ENCODE measurements around the gene FOXO3. TPM values are rescaled to one million over a fixed set of nuclear protein-coding genes. Genes with fewer than 3 reads are reported as not detected.

FOXO3 gene
- 10 to 100 TPM; 66.4 to 84.7 (median 78.8) TPM for total RNA-seq
- 10 to 100 TPM; 13.8 to 22.9 (median 19.7) TPM for polyA plus RNA-seq

DNA sequence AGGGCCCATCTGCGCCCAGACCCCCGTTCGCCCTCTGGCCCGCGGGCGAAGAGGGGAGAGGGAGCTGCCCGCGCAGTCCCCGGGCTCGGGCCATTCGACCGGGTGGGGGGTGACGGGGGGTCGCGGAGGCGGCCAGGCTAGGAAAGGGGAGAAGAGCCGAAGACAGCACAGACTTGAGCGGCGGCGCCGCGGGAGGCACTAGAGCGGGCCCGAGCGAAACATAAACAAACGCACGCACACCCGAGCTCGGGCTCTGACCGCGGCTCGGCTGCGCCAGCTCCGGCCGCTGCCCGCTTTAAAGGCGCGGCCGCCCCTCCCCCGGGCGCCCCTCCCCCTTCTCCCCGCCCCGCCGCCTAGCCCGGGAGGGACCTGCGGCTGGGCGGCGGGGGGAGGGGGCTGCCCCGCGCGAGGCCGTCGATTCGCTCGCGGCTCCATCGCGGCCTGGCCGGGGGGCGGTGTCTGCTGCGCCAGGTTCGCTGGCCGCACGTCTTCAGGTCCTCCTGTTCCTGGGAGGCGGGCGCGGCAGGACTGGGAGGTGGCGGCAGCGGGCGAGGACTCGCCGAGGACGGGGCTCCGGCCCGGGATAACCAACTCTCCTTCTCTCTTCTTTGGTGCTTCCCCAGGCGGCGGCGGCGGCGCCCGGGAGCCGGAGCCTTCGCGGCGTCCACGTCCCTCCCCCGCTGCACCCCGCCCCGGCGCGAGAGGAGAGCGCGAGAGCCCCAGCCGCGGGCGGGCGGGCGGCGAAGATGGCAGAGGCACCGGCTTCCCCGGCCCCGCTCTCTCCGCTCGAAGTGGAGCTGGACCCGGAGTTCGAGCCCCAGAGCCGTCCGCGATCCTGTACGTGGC is at the start of gene FOXO3:
Gene FOXO3, plus strand, starts transcription at position 455 of the 846 bp plus-strand sequence. Its CDS starts 292 bp downstream, at position 747.
- intact Hi-C loops (cut with DNase I), result loop anchor here (1.0 to 5.0 kb wide), 2 partner anchors 92 to 534 kb away; partner anchors contain the start of gene SESN1
- 1 to 3% methylated on average over 110 of the region's 110 CpGs for WGBS, 2 donors

GRCh38 chr6:108518714-108519576 is 41.8 kb upstream of the FOXO3 start:
- no peaks in the 10 kb centered on the region for H3K9me3 ChIP-seq
- no peaks in the 10 kb centered on the region for H3K4me1 ChIP-seq
- no peak overlapping the region for H3K4me3 ChIP-seq
- no peak for DNase-seq
- WGBS, 2 donors, result 76 to 85% methylated on average over 5 of the region's 5 CpGs
- no peaks in the 10 kb centered on the region for H3K27me3 ChIP-seq
- TF ChIP-seq POLR2A (IDR thresholded peaks at IDR 0.05), result no peak
- TF ChIP-seq, protein P1, sequence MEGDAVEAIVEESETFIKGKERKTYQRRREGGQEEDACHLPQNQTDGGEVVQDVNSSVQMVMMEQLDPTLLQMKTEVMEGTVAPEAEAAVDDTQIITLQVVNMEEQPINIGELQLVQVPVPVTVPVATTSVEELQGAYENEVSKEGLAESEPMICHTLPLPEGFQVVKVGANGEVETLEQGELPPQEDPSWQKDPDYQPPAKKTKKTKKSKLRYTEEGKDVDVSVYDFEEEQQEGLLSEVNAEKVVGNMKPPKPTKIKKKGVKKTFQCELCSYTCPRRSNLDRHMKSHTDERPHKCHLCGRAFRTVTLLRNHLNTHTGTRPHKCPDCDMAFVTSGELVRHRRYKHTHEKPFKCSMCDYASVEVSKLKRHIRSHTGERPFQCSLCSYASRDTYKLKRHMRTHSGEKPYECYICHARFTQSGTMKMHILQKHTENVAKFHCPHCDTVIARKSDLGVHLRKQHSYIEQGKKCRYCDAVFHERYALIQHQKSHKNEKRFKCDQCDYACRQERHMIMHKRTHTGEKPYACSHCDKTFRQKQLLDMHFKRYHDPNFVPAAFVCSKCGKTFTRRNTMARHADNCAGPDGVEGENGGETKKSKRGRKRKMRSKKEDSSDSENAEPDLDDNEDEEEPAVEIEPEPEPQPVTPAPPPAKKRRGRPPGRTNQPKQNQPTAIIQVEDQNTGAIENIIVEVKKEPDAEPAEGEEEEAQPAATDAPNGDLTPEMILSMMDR (IDR thresholded peaks at IDR 0.05), result no peak
- TF ChIP-seq EP300 (IDR thresholded peaks at IDR 0.05), result no peak
- no peak for TF ChIP-seq POLR2AphosphoS5 (IDR thresholded peaks at IDR 0.05)
- H3K27ac ChIP-seq, result no peak overlapping the region
- intact Hi-C loops (cut with DNase I), result no loop called here
- H3K36me3 ChIP-seq, result peaks cover 0 to 5% (median 0%) of the 10 kb centered on the region in 4 donors

More for the DNA sequence above, at the start of gene FOXO3:
- DNase-seq, result peak; percentile 97
- H3K4me3 ChIP-seq, result peak within 1 kb of the TSS; percentile 74 to 93 (median 82)
- H3K9me3 ChIP-seq, result no peaks in the 10 kb centered on the region
- no peaks in the 10 kb centered on the region for H3K36me3 ChIP-seq
- H3K27ac ChIP-seq, result peak within 1 kb of the TSS; percentile 96 to 100 (median 99)
- H3K27me3 ChIP-seq, result no peaks in the 10 kb centered on the region
- peaks cover 2 to 48% (median 40%) of the 10 kb centered on the region in 4 donors for H3K4me1 ChIP-seq
- TF ChIP-seq POLR2A (IDR thresholded peaks at IDR 0.05), result peak; percentile 66 to 71
- TF ChIP-seq, protein P1 (IDR thresholded peaks at IDR 0.05), result peak in 1 of 4 experiments; percentile 1
- no peak for TF ChIP-seq EP300 (IDR thresholded peaks at IDR 0.05)
- peak; percentile 89 to 98 (median 96) for TF ChIP-seq POLR2AphosphoS5 (IDR thresholded peaks at IDR 0.05)

GRCh38 chr6:108521616-108522107 is 39.1 kb upstream of the FOXO3 start:
- Histone ChIP-seq H3K36me3 (peaks cover 0 to 5% (median 0%) of the 10 kb centered on the region in 4 donors), H3K27me3 (no peaks in the 10 kb centered on the region), H3K27ac (no peak overlapping the region), H3K4me1 (no peaks in the 10 kb centered on the region), H3K9me3 (no peaks in the 10 kb centered on the region), H3K4me3 (no peak overlapping the region)
- no peak for TF ChIP-seq EP300 (IDR thresholded peaks at IDR 0.05)
- TF ChIP-seq, protein P1 (IDR thresholded peaks at IDR 0.05), result no peak
- no peak for TF ChIP-seq POLR2A (IDR thresholded peaks at IDR 0.05)
- no peak for TF ChIP-seq POLR2AphosphoS5 (IDR thresholded peaks at IDR 0.05)
- no peak for DNase-seq
- 95 to 98% methylated on average over 1 of the region's 1 CpG for WGBS, 2 donors
- intact Hi-C loops (cut with DNase I), result no loop called here

DNA sequence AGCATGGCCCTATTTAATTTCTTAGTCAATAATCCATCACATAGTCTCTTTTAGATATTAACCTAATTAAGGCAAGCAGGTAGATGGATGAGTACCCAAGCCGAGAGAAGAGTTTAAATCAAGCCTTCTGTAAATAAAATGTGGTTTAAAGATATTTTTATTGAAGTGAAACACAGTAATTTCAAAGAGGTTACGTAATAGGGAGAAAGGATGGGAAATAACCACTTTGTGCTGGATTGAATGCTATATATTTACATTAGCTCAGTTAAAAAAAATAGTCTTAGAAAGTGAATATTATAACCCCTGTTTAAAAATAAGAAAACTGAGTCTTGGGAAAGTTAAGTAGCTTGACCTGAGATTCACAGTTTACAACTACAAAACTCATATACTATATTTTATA is 37.0 kb upstream of the FOXO3 start:
- no peaks in the 10 kb centered on the region for H3K27me3 ChIP-seq
- no peak for DNase-seq
- no peaks in the 10 kb centered on the region for H3K4me1 ChIP-seq
- 72 to 80% methylated on average over 2 of the region's 2 CpGs for WGBS, 2 donors
- no peak overlapping the region for H3K27ac ChIP-seq
- H3K4me3 ChIP-seq, result no peak overlapping the region
- peaks cover 0 to 5% (median 0%) of the 10 kb centered on the region in 4 donors for H3K36me3 ChIP-seq
- TF ChIP-seq POLR2AphosphoS5 (IDR thresholded peaks at IDR 0.05), result no peak
- TF ChIP-seq POLR2A (IDR thresholded peaks at IDR 0.05), result no peak
- TF ChIP-seq, protein P1 (IDR thresholded peaks at IDR 0.05), result no peak
- no peak for TF ChIP-seq EP300 (IDR thresholded peaks at IDR 0.05)
- intact Hi-C loops (cut with DNase I), result no loop called here
- H3K9me3 ChIP-seq, result no peaks in the 10 kb centered on the region
